ENCODE results near the gene CD300LB.

DNA sequence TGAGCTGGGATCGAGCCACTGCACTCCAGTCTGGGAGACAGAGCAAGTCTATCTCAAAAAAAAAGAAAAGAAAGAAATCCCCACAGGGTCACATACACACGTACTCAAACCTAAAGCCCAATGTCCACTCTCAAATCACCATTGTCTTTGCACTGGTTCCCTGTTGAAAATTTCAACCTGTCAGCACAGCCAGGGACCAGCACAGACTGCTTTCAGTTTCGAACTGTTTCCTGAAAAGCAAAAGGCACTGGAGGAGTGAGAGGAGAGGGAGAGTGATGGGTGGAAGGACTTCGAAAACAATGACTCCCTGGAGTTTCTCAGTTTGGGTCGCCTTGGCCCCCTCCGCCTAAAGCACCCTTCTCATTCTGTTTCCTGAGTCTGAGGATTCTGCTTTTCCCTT lies 23.6 kb upstream of the CD300LB start:
- TF ChIP-seq, protein P1, sequence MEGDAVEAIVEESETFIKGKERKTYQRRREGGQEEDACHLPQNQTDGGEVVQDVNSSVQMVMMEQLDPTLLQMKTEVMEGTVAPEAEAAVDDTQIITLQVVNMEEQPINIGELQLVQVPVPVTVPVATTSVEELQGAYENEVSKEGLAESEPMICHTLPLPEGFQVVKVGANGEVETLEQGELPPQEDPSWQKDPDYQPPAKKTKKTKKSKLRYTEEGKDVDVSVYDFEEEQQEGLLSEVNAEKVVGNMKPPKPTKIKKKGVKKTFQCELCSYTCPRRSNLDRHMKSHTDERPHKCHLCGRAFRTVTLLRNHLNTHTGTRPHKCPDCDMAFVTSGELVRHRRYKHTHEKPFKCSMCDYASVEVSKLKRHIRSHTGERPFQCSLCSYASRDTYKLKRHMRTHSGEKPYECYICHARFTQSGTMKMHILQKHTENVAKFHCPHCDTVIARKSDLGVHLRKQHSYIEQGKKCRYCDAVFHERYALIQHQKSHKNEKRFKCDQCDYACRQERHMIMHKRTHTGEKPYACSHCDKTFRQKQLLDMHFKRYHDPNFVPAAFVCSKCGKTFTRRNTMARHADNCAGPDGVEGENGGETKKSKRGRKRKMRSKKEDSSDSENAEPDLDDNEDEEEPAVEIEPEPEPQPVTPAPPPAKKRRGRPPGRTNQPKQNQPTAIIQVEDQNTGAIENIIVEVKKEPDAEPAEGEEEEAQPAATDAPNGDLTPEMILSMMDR (conservative IDR thresholded peaks at IDR 0.05; ENCODE audit: low read length): no peak
- TF ChIP-seq EZH2phosphoT487 (IDR thresholded peaks at IDR 0.05; ENCODE audit: borderline replicate concordance): no peak
